Stimulated activated CD4-positive, alpha-beta T cell treated with anti-CD3 and anti-CD28 coated beads, Interleukin-2, amount 100 ng/mL, for 48 hours (primary cell): Measurements from ENCODE around the gene LYSMD3.
A peak's percentile ranks its signal among the peaks of the same experiment; 100 is the strongest.

ENCODE experiments used
- DNase-seq, 2 donors: peaks; one replicate each; pipeline ENCODE4 v3.0.0-alpha.2; 2020

Gene LYSMD3

GRCh38 chr5:90479611-90480385, 49.6 kb downstream of the LYSMD3 start:
- DNase-seq = no peak

- DNase-seq = no peak
These were observed 51.7 kb downstream of the LYSMD3 start for GRCh38 chr5:90477621-90478215.

GRCh38 chr5:90477073-90477472, 52.3 kb downstream of the LYSMD3 start:
- DNase-seq = no peak

GRCh38 chr5:90476391-90476790, 53.0 kb downstream of the LYSMD3 start:
- DNase-seq = no peak

GRCh38 chr5:90475436-90475980, 53.9 kb downstream of the LYSMD3 start:
- no peak for DNase-seq

- peak; percentile 92 to 94 for DNase-seq
These were observed 54.9 kb downstream of the LYSMD3 start, which contains the start of the genes MBLAC2 and POLR3G for GRCh38 chr5:90474235-90475107. TSS of gene MBLAC2 (minus strand) at chr5:90474771. CDS start at chr5:90474292, 479 bp downstream. TSS of gene POLR3G (plus strand) at chr5:90474864. CDS start at chr5:90485568, 10,704 bp downstream.

GRCh38 chr5:90473396-90474234, 55.8 kb downstream of the LYSMD3 start:
- peak in 1 of 2 donors; percentile 31 for DNase-seq

- no peak for DNase-seq
These were observed 56.5 kb downstream of the LYSMD3 start for GRCh38 chr5:90472783-90473395.
